WTC11 (cell line): ENCODE results near the gene ZGPAT. TPM values are rescaled to one million over a fixed set of nuclear protein-coding genes. Genes with fewer than 3 reads are reported as not detected.

Experiments used
- ATAC-seq: fragments of 200-7000 bp; cut with Tn5 transposase; 2 replicates; pipeline ENCODE4 v1.10.0; 2021; ENCODE audit warnings: mild to moderate bottlenecking, moderate library complexity
- CTCF ChIA-PET: fragments of 300-600 bp; sonication (Branson Sonifier 250); formaldehyde crosslinking; loops from one replicate; lab custom pipeline; 2021; ENCODE audit warnings: antibody characterized with exemption; lab: Charles Lee
- POLR2A ChIA-PET: fragments of 350-600 bp; sonication (Branson Sonifier 250); formaldehyde crosslinking; loops from one replicate; lab custom pipeline; 2021; ENCODE audit warnings: antibody characterized with exemption; lab: Charles Lee
- DNase-seq: peaks from one replicate; pipeline ENCODE4 v3.0.0; 2021; ENCODE audit warnings: low spot score
- H3K27ac Mint-ChIP-seq: 2 replicates; pipeline ENCODE4 v1.8.0; 2021; ENCODE audit warnings: mixed read lengths
- H3K27me3 Mint-ChIP-seq: 2 replicates; pipeline ENCODE4 v1.8.0; 2021; ENCODE audit warnings: low read depth, mild to moderate bottlenecking, moderate library complexity, mixed read lengths
- H3K36me3 Mint-ChIP-seq: 2 replicates; pipeline ENCODE4 v1.8.0; 2021; ENCODE audit warnings: mixed read lengths
- H3K4me1 Mint-ChIP-seq: 2 replicates; pipeline ENCODE4 v1.8.0; 2022; ENCODE audit warnings: mixed read lengths
- H3K4me3 Mint-ChIP-seq: 2 replicates; pipeline ENCODE4 v1.8.0; 2021; ENCODE audit warnings: mild to moderate bottlenecking, moderate library complexity, mixed read lengths
- H3K9me3 Mint-ChIP-seq: 2 replicates; pipeline ENCODE4 v1.8.0; 2021; ENCODE audit warnings: mixed read lengths
- CREB1 ChIP-seq: sonication (generic); formaldehyde crosslinking; IDR thresholded peaks from 2 replicates; pipeline ENCODE4 v1.8.0; 2023; ENCODE audit warnings: mild to moderate bottlenecking, missing genetic modification reagents
- GABPB1 ChIP-seq: sonication (generic); formaldehyde crosslinking; IDR thresholded peaks from 2 replicates; pipeline ENCODE4 v1.8.1; 2023; ENCODE audit warnings: mild to moderate bottlenecking, missing genetic modification reagents
- RELA ChIP-seq: sonication (generic); formaldehyde crosslinking; IDR thresholded peaks from 2 replicates; pipeline ENCODE4 v1.8.1; 2022; ENCODE audit warnings: missing genetic modification reagents, mild to moderate bottlenecking, borderline replicate concordance
- TEAD1 ChIP-seq: sonication (generic); formaldehyde crosslinking; IDR thresholded peaks from 2 replicates; pipeline ENCODE4 v1.8.0; 2022; ENCODE audit warnings: mild to moderate bottlenecking, missing genetic modification reagents
- TP53 ChIP-seq: sonication (generic); formaldehyde crosslinking; IDR thresholded peaks from 2 replicates; pipeline ENCODE4 v1.8.1; 2023; ENCODE audit warnings: mild to moderate bottlenecking, missing genetic modification reagents
- ZBTB21 ChIP-seq: sonication (generic); formaldehyde crosslinking; IDR thresholded peaks from 2 replicates; pipeline ENCODE4 v1.8.1; 2023; ENCODE audit warnings: mild to moderate bottlenecking, missing genetic modification reagents, borderline replicate concordance
- ZNF121 ChIP-seq: sonication (generic); formaldehyde crosslinking; IDR thresholded peaks from 2 replicates; pipeline ENCODE4 v1.8.0; 2023; ENCODE audit warnings: missing genetic modification reagents
- ZNF263 ChIP-seq: sonication (generic); formaldehyde crosslinking; IDR thresholded peaks from 2 replicates; pipeline ENCODE4 v1.8.1; 2022; ENCODE audit warnings: low read depth, mild to moderate bottlenecking, moderate library complexity, missing genetic modification reagents
- ZNF423 ChIP-seq: fragments of 250-450 bp; sonication (Bioruptor Pico); IDR thresholded peaks from 2 replicates; pipeline ENCODE4 v2.1.2; 2022; ENCODE audit warnings: mild to moderate bottlenecking, moderate library complexity
- total RNA-seq: library from RNA; stranded (reverse); gene quantifications from 3 replicates; pipeline ENCODE4 v1.2.3, GENCODE V29; 2021
- TF ChIP-seq, protein P1 (sequence below): sonication (generic); formaldehyde crosslinking; IDR thresholded peaks from 2 replicates; pipeline ENCODE4 v1.8.0; 2022; ENCODE audit warnings: mild to moderate bottlenecking, missing genetic modification reagents
- TF ChIP-seq, protein P2 (sequence below): sonication (generic); formaldehyde crosslinking; IDR thresholded peaks from 2 replicates; pipeline ENCODE4 v1.8.1; 2022; ENCODE audit warnings: mild to moderate bottlenecking, moderate library complexity, missing genetic modification reagents
- TF ChIP-seq, protein P3 (sequence below): sonication (generic); formaldehyde crosslinking; IDR thresholded peaks from 2 replicates; pipeline ENCODE4 v1.8.0; 2022; ENCODE audit warnings: missing genetic modification reagents
- TF ChIP-seq, protein P4 (sequence below): sonication (generic); formaldehyde crosslinking; IDR thresholded peaks from 2 replicates; pipeline ENCODE4 v1.8.1; 2022; ENCODE audit warnings: mild to moderate bottlenecking, missing genetic modification reagents, moderate library complexity, borderline replicate concordance
- TF ChIP-seq, protein P5 (sequence below): sonication (generic); formaldehyde crosslinking; IDR thresholded peaks from 2 replicates; pipeline ENCODE4 v1.8.1; 2022; ENCODE audit warnings: missing genetic modification reagents, borderline replicate concordance
- TF ChIP-seq, protein P6 (sequence below): sonication (generic); formaldehyde crosslinking; IDR thresholded peaks from 2 replicates; pipeline ENCODE4 v1.8.1; 2023; ENCODE audit warnings: mild to moderate bottlenecking, missing genetic modification reagents

ZGPAT gene
- total RNA-seq, 1 experiment from 2014 or later, result 28.3 TPM

DNA sequence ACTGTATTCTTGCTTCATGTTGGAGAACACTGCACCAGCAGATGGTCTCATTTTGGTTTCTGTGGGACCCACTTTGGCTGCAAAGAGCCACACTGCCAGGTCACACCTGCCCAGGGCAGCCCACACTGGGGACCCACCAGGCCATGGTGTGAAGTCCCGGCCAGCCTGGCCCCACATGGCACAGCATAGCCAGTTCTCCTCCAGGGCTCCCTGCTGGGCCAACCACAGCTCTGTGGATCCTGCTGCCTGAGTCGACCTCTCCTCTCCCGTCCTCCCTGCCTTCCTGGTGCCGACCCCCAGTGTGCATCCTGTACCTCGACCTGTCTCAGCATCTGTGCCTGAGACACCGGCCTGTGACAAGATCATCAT, 3.1 kb upstream of the ZGPAT start:
- CTCF ChIA-PET, result interaction anchor here (2.0 kb wide), 1 partner anchor 71 kb away, joined by 5 read pairs; no protein-coding TSS in a partner anchor
- no peak overlapping the region for H3K27ac Mint-ChIP-seq
- TF ChIP-seq TEAD1 (no peak), ZBTB21 (CRISPR knock-in tag) (no peak), TP53 (CRISPR knock-in tag) (no peak), ZNF263 (CRISPR knock-in tag) (no peak), ZNF121 (CRISPR knock-in tag) (no peak), RELA (no peak), GABPB1 (no peak), ZNF423 (CRISPR knock-in tag) (no peak), CREB1 (no peak)
- TF ChIP-seq, protein P1, sequence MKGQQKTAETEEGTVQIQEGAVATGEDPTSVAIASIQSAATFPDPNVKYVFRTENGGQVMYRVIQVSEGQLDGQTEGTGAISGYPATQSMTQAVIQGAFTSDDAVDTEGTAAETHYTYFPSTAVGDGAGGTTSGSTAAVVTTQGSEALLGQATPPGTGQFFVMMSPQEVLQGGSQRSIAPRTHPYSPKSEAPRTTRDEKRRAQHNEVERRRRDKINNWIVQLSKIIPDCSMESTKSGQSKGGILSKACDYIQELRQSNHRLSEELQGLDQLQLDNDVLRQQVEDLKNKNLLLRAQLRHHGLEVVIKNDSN (CRISPR knock-in tag), result no peak
- TF ChIP-seq, protein P2, sequence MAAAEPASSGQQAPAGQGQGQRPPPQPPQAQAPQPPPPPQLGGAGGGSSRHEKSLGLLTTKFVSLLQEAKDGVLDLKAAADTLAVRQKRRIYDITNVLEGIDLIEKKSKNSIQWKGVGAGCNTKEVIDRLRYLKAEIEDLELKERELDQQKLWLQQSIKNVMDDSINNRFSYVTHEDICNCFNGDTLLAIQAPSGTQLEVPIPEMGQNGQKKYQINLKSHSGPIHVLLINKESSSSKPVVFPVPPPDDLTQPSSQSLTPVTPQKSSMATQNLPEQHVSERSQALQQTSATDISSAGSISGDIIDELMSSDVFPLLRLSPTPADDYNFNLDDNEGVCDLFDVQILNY (CRISPR knock-in tag), result no peak
- TF ChIP-seq, protein P3, sequence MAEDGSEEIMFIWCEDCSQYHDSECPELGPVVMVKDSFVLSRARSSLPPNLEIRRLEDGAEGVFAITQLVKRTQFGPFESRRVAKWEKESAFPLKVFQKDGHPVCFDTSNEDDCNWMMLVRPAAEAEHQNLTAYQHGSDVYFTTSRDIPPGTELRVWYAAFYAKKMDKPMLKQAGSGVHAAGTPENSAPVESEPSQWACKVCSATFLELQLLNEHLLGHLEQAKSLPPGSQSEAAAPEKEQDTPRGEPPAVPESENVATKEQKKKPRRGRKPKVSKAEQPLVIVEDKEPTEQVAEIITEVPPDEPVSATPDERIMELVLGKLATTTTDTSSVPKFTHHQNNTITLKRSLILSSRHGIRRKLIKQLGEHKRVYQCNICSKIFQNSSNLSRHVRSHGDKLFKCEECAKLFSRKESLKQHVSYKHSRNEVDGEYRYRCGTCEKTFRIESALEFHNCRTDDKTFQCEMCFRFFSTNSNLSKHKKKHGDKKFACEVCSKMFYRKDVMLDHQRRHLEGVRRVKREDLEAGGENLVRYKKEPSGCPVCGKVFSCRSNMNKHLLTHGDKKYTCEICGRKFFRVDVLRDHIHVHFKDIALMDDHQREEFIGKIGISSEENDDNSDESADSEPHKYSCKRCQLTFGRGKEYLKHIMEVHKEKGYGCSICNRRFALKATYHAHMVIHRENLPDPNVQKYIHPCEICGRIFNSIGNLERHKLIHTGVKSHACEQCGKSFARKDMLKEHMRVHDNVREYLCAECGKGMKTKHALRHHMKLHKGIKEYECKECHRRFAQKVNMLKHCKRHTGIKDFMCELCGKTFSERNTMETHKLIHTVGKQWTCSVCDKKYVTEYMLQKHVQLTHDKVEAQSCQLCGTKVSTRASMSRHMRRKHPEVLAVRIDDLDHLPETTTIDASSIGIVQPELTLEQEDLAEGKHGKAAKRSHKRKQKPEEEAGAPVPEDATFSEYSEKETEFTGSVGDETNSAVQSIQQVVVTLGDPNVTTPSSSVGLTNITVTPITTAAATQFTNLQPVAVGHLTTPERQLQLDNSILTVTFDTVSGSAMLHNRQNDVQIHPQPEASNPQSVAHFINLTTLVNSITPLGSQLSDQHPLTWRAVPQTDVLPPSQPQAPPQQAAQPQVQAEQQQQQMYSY (CRISPR knock-in tag), result no peak
- TF ChIP-seq, protein P4, sequence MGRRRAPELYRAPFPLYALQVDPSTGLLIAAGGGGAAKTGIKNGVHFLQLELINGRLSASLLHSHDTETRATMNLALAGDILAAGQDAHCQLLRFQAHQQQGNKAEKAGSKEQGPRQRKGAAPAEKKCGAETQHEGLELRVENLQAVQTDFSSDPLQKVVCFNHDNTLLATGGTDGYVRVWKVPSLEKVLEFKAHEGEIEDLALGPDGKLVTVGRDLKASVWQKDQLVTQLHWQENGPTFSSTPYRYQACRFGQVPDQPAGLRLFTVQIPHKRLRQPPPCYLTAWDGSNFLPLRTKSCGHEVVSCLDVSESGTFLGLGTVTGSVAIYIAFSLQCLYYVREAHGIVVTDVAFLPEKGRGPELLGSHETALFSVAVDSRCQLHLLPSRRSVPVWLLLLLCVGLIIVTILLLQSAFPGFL, result no peak
- TF ChIP-seq, protein P5, sequence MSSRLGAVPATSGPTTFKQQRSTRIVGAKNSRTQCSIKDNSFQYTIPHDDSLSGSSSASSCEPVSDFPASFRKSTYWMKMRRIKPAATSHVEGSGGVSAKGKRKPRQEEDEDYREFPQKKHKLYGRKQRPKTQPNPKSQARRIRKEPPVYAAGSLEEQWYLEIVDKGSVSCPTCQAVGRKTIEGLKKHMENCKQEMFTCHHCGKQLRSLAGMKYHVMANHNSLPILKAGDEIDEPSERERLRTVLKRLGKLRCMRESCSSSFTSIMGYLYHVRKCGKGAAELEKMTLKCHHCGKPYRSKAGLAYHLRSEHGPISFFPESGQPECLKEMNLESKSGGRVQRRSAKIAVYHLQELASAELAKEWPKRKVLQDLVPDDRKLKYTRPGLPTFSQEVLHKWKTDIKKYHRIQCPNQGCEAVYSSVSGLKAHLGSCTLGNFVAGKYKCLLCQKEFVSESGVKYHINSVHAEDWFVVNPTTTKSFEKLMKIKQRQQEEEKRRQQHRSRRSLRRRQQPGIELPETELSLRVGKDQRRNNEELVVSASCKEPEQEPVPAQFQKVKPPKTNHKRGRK, result no peak
- TF ChIP-seq, protein P6, sequence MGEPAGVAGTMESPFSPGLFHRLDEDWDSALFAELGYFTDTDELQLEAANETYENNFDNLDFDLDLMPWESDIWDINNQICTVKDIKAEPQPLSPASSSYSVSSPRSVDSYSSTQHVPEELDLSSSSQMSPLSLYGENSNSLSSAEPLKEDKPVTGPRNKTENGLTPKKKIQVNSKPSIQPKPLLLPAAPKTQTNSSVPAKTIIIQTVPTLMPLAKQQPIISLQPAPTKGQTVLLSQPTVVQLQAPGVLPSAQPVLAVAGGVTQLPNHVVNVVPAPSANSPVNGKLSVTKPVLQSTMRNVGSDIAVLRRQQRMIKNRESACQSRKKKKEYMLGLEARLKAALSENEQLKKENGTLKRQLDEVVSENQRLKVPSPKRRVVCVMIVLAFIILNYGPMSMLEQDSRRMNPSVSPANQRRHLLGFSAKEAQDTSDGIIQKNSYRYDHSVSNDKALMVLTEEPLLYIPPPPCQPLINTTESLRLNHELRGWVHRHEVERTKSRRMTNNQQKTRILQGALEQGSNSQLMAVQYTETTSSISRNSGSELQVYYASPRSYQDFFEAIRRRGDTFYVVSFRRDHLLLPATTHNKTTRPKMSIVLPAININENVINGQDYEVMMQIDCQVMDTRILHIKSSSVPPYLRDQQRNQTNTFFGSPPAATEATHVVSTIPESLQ (CRISPR knock-in tag), result no peak

More for the DNA sequence above, 3.1 kb upstream of the ZGPAT start:
- Mint-ChIP-seq H3K36me3 (peaks cover 26% of the 10 kb centered on the region), H3K4me1 (peaks cover 10% of the 10 kb centered on the region), H3K27me3 (no peaks in the 10 kb centered on the region), H3K9me3 (no peaks in the 10 kb centered on the region), H3K4me3 (peak overlapping the region; percentile 13; the same call in 1 of the 2 replicates)
- ATAC-seq, result no peak
- POLR2A ChIA-PET, result no interaction called here
- no peak for DNase-seq
